HUES64 (cell line): ENCODE data around the gene PARD3B.

Experiments used
- H3K27ac ChIP-seq: 2 replicates; pipeline ENCODE4 v1.7.0; 2013; ENCODE audit warnings: low read depth, low read length, inconsistent platforms
- H3K27me3 ChIP-seq: 2 replicates; pipeline ENCODE4 v1.6.1; 2013; ENCODE audit warnings: mild to moderate bottlenecking, low read length; ENCODE audit not compliant: insufficient read depth
- H3K36me3 ChIP-seq: 2 replicates; pipeline ENCODE4 v1.6.1; 2013; ENCODE audit warnings: mild to moderate bottlenecking, low read length; ENCODE audit not compliant: insufficient read depth
- H3K4me1 ChIP-seq: 2 replicates; pipeline ENCODE4 v1.6.1; 2013; ENCODE audit warnings: mild to moderate bottlenecking, low read length, moderate library complexity; ENCODE audit not compliant: insufficient read depth
- H3K4me3 ChIP-seq: 2 replicates; pipeline ENCODE4 v1.5.1; 2013; ENCODE audit warnings: mild to moderate bottlenecking, low read length, moderate library complexity
- H3K9ac ChIP-seq: 2 replicates; pipeline ENCODE4 v1.6.1; 2013; ENCODE audit warnings: mild to moderate bottlenecking, low read depth, low read length
- H3K9me3 ChIP-seq: 2 replicates; pipeline ENCODE4 v1.6.1; 2013; ENCODE audit warnings: low read depth, low read length; ENCODE audit not compliant: insufficient read depth
- WGBS: fragments of 150-250, 120-280 bp; methylation state at CpG from one replicate; pipeline ENCODE4 v1.1.7; 2013; ENCODE audit warnings: missing lambda C conversion rate; 5-methylcytosine and 5-hydroxymethylcytosine counted together

Gene PARD3B

GRCh38 chr2:205311201-205311600 lies 765.9 kb downstream of the PARD3B start:
- H3K36me3 ChIP-seq = no peaks in the 10 kb centered on the region
- WGBS = 71% methylated on average over 5 of the region's 5 CpGs
- H3K4me3 ChIP-seq = no peak overlapping the region
- no peaks in the 10 kb centered on the region for H3K4me1 ChIP-seq
- H3K27ac ChIP-seq = no peak overlapping the region
- H3K27me3 ChIP-seq = no peaks in the 10 kb centered on the region
- H3K9me3 ChIP-seq = 0 out of 2 replicates have a peak, but pooled peaks cover 4% of the 10 kb centered on the region
- H3K9ac ChIP-seq = no peak overlapping the region

- Histone ChIP-seq H3K4me3 (no peak overlapping the region), H3K4me1 (peaks cover 9% of the 10 kb centered on the region; the same call in 1 of the 2 replicates), H3K9me3 (peaks cover 8% of the 10 kb centered on the region; the same call in 1 of the 2 replicates), H3K27ac (no peak overlapping the region), H3K36me3 (no peaks in the 10 kb centered on the region), H3K27me3 (no peaks in the 10 kb centered on the region), H3K9ac (no peak overlapping the region)
- 89% methylated on average over 2 of the region's 2 CpGs for WGBS
Observed at GRCh38 chr2:205321231-205321630, 776.0 kb downstream of the PARD3B start.

GRCh38 chr2:205323929-205324328 lies 778.7 kb downstream of the PARD3B start:
- Histone ChIP-seq H3K27ac (no peak overlapping the region), H3K4me1 (peaks cover 9% of the 10 kb centered on the region; the same call in 1 of the 2 replicates), H3K9me3 (peaks cover 8% of the 10 kb centered on the region; the same call in 1 of the 2 replicates), H3K9ac (no peak overlapping the region), H3K27me3 (no peaks in the 10 kb centered on the region), H3K4me3 (no peak overlapping the region), H3K36me3 (no peaks in the 10 kb centered on the region)
- no CpG with 5 or more reads among the region's 2 CpGs for WGBS

GRCh38 chr2:205324355-205324754 lies 779.1 kb downstream of the PARD3B start:
- Histone ChIP-seq H3K36me3 (no peaks in the 10 kb centered on the region), H3K9me3 (peaks cover 8% of the 10 kb centered on the region; the same call in 1 of the 2 replicates), H3K4me3 (no peak overlapping the region), H3K9ac (no peak overlapping the region), H3K4me1 (peaks cover 9% of the 10 kb centered on the region; the same call in 1 of the 2 replicates), H3K27ac (no peak overlapping the region), H3K27me3 (no peaks in the 10 kb centered on the region)

- no peaks in the 10 kb centered on the region for H3K4me1 ChIP-seq
- no peak overlapping the region for H3K27ac ChIP-seq
- no peaks in the 10 kb centered on the region for H3K36me3 ChIP-seq
- 100% methylated on average over 1 of the region's 1 CpG for WGBS
- 0 out of 2 replicates have a peak, but pooled peaks cover 3% of the 10 kb centered on the region for H3K9me3 ChIP-seq
- no peaks in the 10 kb centered on the region for H3K27me3 ChIP-seq
- no peak overlapping the region for H3K4me3 ChIP-seq
- no peak overlapping the region for H3K9ac ChIP-seq
Observed at GRCh38 chr2:205333351-205333750, 788.1 kb downstream of the PARD3B start.

- Histone ChIP-seq H3K36me3 (no peaks in the 10 kb centered on the region), H3K9ac (no peak overlapping the region), H3K27ac (no peak overlapping the region), H3K4me3 (no peak overlapping the region), H3K4me1 (no peaks in the 10 kb centered on the region), H3K9me3 (0 out of 2 replicates have a peak, but pooled peaks cover 3% of the 10 kb centered on the region), H3K27me3 (no peaks in the 10 kb centered on the region)
Observed at GRCh38 chr2:205337274-205337673, 792.0 kb downstream of the PARD3B start.

GRCh38 chr2:205338156-205338555 lies 792.9 kb downstream of the PARD3B start:
- Histone ChIP-seq H3K9ac (no peak overlapping the region), H3K4me1 (no peaks in the 10 kb centered on the region), H3K36me3 (no peaks in the 10 kb centered on the region), H3K9me3 (0 out of 2 replicates have a peak, but pooled peaks cover 3% of the 10 kb centered on the region), H3K27ac (no peak overlapping the region), H3K4me3 (no peak overlapping the region), H3K27me3 (no peaks in the 10 kb centered on the region)
- 100% methylated on average over 1 of the region's 1 CpG for WGBS

- Histone ChIP-seq H3K9ac (no peak overlapping the region), H3K27me3 (no peaks in the 10 kb centered on the region), H3K4me1 (peaks cover 16% of the 10 kb centered on the region), H3K27ac (no peak overlapping the region), H3K36me3 (no peaks in the 10 kb centered on the region), H3K9me3 (no peaks in the 10 kb centered on the region), H3K4me3 (no peak overlapping the region)
- 91% methylated on average over 4 of the region's 4 CpGs for WGBS
Observed at GRCh38 chr2:205343103-205343502, 797.8 kb downstream of the PARD3B start.

- H3K27me3 ChIP-seq = no peaks in the 10 kb centered on the region
- H3K4me3 ChIP-seq = no peak overlapping the region
- H3K27ac ChIP-seq = no peak overlapping the region
- WGBS = 97% methylated on average over 2 of the region's 2 CpGs
- H3K4me1 ChIP-seq = peaks cover 17% of the 10 kb centered on the region
- H3K36me3 ChIP-seq = no peaks in the 10 kb centered on the region
- H3K9ac ChIP-seq = no peak overlapping the region
- H3K9me3 ChIP-seq = no peaks in the 10 kb centered on the region
Observed at GRCh38 chr2:205346649-205347048, 801.4 kb downstream of the PARD3B start.

GRCh38 chr2:205347899-205348298 lies 802.6 kb downstream of the PARD3B start:
- H3K9ac ChIP-seq = no peak overlapping the region
- WGBS = 68% methylated on average over 2 of the region's 2 CpGs
- no peak overlapping the region for H3K27ac ChIP-seq
- no peaks in the 10 kb centered on the region for H3K27me3 ChIP-seq
- no peaks in the 10 kb centered on the region for H3K9me3 ChIP-seq
- H3K4me3 ChIP-seq = no peak overlapping the region
- peaks cover 17% of the 10 kb centered on the region for H3K4me1 ChIP-seq
- H3K36me3 ChIP-seq = no peaks in the 10 kb centered on the region

- no peaks in the 10 kb centered on the region for H3K36me3 ChIP-seq
- 97% methylated on average over 2 of the region's 3 CpGs for WGBS
- no peaks in the 10 kb centered on the region for H3K9me3 ChIP-seq
- no peaks in the 10 kb centered on the region for H3K27me3 ChIP-seq
- H3K4me1 ChIP-seq = peaks cover 11% of the 10 kb centered on the region
- no peak overlapping the region for H3K27ac ChIP-seq
- H3K9ac ChIP-seq = no peak overlapping the region
- H3K4me3 ChIP-seq = no peak overlapping the region
Observed at GRCh38 chr2:205352094-205352493, 806.8 kb downstream of the PARD3B start.

GRCh38 chr2:205352593-205352992 lies 807.3 kb downstream of the PARD3B start:
- Histone ChIP-seq H3K27ac (no peak overlapping the region), H3K4me1 (peaks cover 11% of the 10 kb centered on the region), H3K9me3 (no peaks in the 10 kb centered on the region), H3K36me3 (no peaks in the 10 kb centered on the region), H3K4me3 (no peak overlapping the region), H3K9ac (no peak overlapping the region), H3K27me3 (no peaks in the 10 kb centered on the region)
- WGBS = 91% methylated on average over 3 of the region's 3 CpGs
